Measurements from ENCODE around the gene SMARCB1. TPM values are rescaled to one million over a fixed set of nuclear protein-coding genes. Genes with fewer than 3 reads are reported as not detected.

The SMARCB1 gene
- polyA plus RNA-seq (2013, experiment 1 of 2): 73.6 TPM
- 74.4 TPM for polyA plus RNA-seq (2013, experiment 2 of 2)

GRCh38 chr22:23786752-23787599, at the start of gene SMARCB1:
Gene SMARCB1 (plus strand): TSS chr22:23786966. CDS start chr22:23787170, 204 bp downstream.
- Histone ChIP-seq H3K9ac (ENCODE audit: low read length) (peak within 1 kb of the TSS; percentile 99), H3K56ac (ENCODE audit: low read length) (peak within 1 kb of the TSS; percentile 100), H2AK5ac (ENCODE audit: low read length) (peak within 1 kb of the TSS; percentile 4), H2BK5ac (ENCODE audit: low read length) (peak within 1 kb of the TSS; percentile 91), H4K8ac (ENCODE audit: low read depth, low read length) (peak within 1 kb of the TSS; percentile 100), H3K4ac (ENCODE audit: low read depth, low read length) (peak within 1 kb of the TSS; percentile 100), H3K18ac (ENCODE audit: low read length) (peak within 1 kb of the TSS; percentile 100), H3K27ac (ENCODE audit: low read depth, low read length) (peak within 1 kb of the TSS; percentile 100), H3K79me2 (ENCODE audit: control insufficient read depth, insufficient read depth, low read length) (peaks cover 39% of the 10 kb centered on the region), H3K36me3 (ENCODE audit: control insufficient read depth, insufficient read depth, low read length) (peaks cover 2% of the 10 kb centered on the region), H3K4me2 (ENCODE audit: low read length) (peak within 1 kb of the TSS; percentile 99), H3K79me1 (ENCODE audit: low read length) (peaks cover 24% of the 10 kb centered on the region), H3K4me1 (ENCODE audit: control insufficient read depth, low read depth, low read length) (peaks cover 3% of the 10 kb centered on the region), H3K27me3 (ENCODE audit: insufficient read depth, low read length, poor library complexity) (no peaks in the 10 kb centered on the region), H4K5ac (ENCODE audit: low read length) (no peak within 1 kb of the TSS), H3K4me3 (ENCODE audit: low read length) (peak within 1 kb of the TSS; percentile 98), H3K23ac (ENCODE audit: low read length) (peak within 1 kb of the TSS; percentile 80), H2BK120ac (ENCODE audit: low read depth, low read length) (peak within 1 kb of the TSS; percentile 76), H2BK15ac (replicated peaks; ENCODE audit: low read depth) (no peak within 1 kb of the TSS)
- DNase-seq: peak; percentile 93
- WGBS (ENCODE audit: extremely low coverage, insufficient coverage, low lambda C conversion rate): no CpG with 5 or more reads among the region's 97 CpGs

GRCh38 chr22:23737696-23738095, 49.1 kb upstream of the SMARCB1 start:
- Histone ChIP-seq H4K8ac (ENCODE audit: low read depth, low read length) (no peak overlapping the region), H2BK120ac (ENCODE audit: low read depth, low read length) (no peak overlapping the region), H3K23ac (ENCODE audit: low read length) (no peak overlapping the region), H2BK5ac (ENCODE audit: low read length) (no peak overlapping the region), H4K5ac (ENCODE audit: low read length) (no peak overlapping the region), H3K9ac (ENCODE audit: low read length) (no peak overlapping the region), H3K4me2 (ENCODE audit: low read length) (no peak overlapping the region), H3K4me1 (ENCODE audit: control insufficient read depth, low read depth, low read length) (no peaks in the 10 kb centered on the region), H3K18ac (ENCODE audit: low read length) (no peak overlapping the region), H2AK5ac (ENCODE audit: low read length) (no peak overlapping the region), H3K27me3 (ENCODE audit: insufficient read depth, low read length, poor library complexity) (no peaks in the 10 kb centered on the region), H3K4ac (ENCODE audit: low read depth, low read length) (no peak overlapping the region), H2BK15ac (replicated peaks; ENCODE audit: low read depth) (no peak overlapping the region), H3K56ac (ENCODE audit: low read length) (no peak overlapping the region), H3K4me3 (ENCODE audit: low read length) (no peak overlapping the region), H3K79me2 (ENCODE audit: control insufficient read depth, insufficient read depth, low read length) (no peaks in the 10 kb centered on the region), H3K36me3 (ENCODE audit: control insufficient read depth, insufficient read depth, low read length) (no peaks in the 10 kb centered on the region), H3K27ac (ENCODE audit: low read depth, low read length) (no peak overlapping the region), H3K79me1 (ENCODE audit: low read length) (no peaks in the 10 kb centered on the region)
- no peak for DNase-seq

- Histone ChIP-seq H3K23ac (ENCODE audit: low read length) (no peak overlapping the region), H3K56ac (ENCODE audit: low read length) (no peak overlapping the region), H2AK5ac (ENCODE audit: low read length) (no peak overlapping the region), H2BK120ac (ENCODE audit: low read depth, low read length) (no peak overlapping the region), H3K9ac (ENCODE audit: low read length) (no peak overlapping the region), H3K36me3 (ENCODE audit: control insufficient read depth, insufficient read depth, low read length) (peaks cover 1% of the 10 kb centered on the region), H4K5ac (ENCODE audit: low read length) (no peak overlapping the region), H2BK15ac (replicated peaks; ENCODE audit: low read depth) (no peak overlapping the region), H3K27ac (ENCODE audit: low read depth, low read length) (no peak overlapping the region), H3K4me3 (ENCODE audit: low read length) (no peak overlapping the region), H2BK5ac (ENCODE audit: low read length) (no peak overlapping the region), H3K79me2 (ENCODE audit: control insufficient read depth, insufficient read depth, low read length) (no peaks in the 10 kb centered on the region), H3K79me1 (ENCODE audit: low read length) (no peaks in the 10 kb centered on the region), H3K27me3 (ENCODE audit: insufficient read depth, low read length, poor library complexity) (no peaks in the 10 kb centered on the region), H3K4me1 (ENCODE audit: control insufficient read depth, low read depth, low read length) (no peaks in the 10 kb centered on the region), H3K4me2 (ENCODE audit: low read length) (no peak overlapping the region), H4K8ac (ENCODE audit: low read depth, low read length) (no peak overlapping the region), H3K18ac (ENCODE audit: low read length) (no peak overlapping the region), H3K4ac (ENCODE audit: low read depth, low read length) (no peak overlapping the region)
- DNase-seq: no peak
- WGBS (ENCODE audit: extremely low coverage, insufficient coverage, low lambda C conversion rate): no CpG with 5 or more reads among the region's 7 CpGs
These were observed 44.1 kb upstream of the SMARCB1 start for GRCh38 chr22:23742505-23743264.

GRCh38 chr22:23743303-23743705, 43.5 kb upstream of the SMARCB1 start:
- no peak overlapping the region for H3K27ac ChIP-seq (ENCODE audit: low read depth, low read length)
- no peaks in the 10 kb centered on the region for H3K4me1 ChIP-seq (ENCODE audit: control insufficient read depth, low read depth, low read length)
- no peak overlapping the region for H2BK15ac ChIP-seq (replicated peaks; ENCODE audit: low read depth)
- DNase-seq: no peak
- no peak overlapping the region for H3K4me3 ChIP-seq (ENCODE audit: low read length)
- H3K4ac ChIP-seq (ENCODE audit: low read depth, low read length): no peak overlapping the region
- H4K5ac ChIP-seq (ENCODE audit: low read length): no peak overlapping the region
- H3K79me2 ChIP-seq (ENCODE audit: control insufficient read depth, insufficient read depth, low read length): no peaks in the 10 kb centered on the region
- no peak overlapping the region for H3K56ac ChIP-seq (ENCODE audit: low read length)
- H2AK5ac ChIP-seq (ENCODE audit: low read length): no peak overlapping the region
- no peaks in the 10 kb centered on the region for H3K79me1 ChIP-seq (ENCODE audit: low read length)
- no peak overlapping the region for H4K8ac ChIP-seq (ENCODE audit: low read depth, low read length)
- WGBS (ENCODE audit: extremely low coverage, insufficient coverage, low lambda C conversion rate): no CpG with 5 or more reads among the region's 2 CpGs
- H3K27me3 ChIP-seq (ENCODE audit: insufficient read depth, low read length, poor library complexity): no peaks in the 10 kb centered on the region
- H2BK5ac ChIP-seq (ENCODE audit: low read length): no peak overlapping the region
- no peak overlapping the region for H3K18ac ChIP-seq (ENCODE audit: low read length)
- H3K36me3 ChIP-seq (ENCODE audit: control insufficient read depth, insufficient read depth, low read length): peaks cover 1% of the 10 kb centered on the region
- H2BK120ac ChIP-seq (ENCODE audit: low read depth, low read length): no peak overlapping the region
- H3K9ac ChIP-seq (ENCODE audit: low read length): no peak overlapping the region
- no peak overlapping the region for H3K4me2 ChIP-seq (ENCODE audit: low read length)
- H3K23ac ChIP-seq (ENCODE audit: low read length): no peak overlapping the region

- Histone ChIP-seq H4K5ac (ENCODE audit: low read length) (no peak overlapping the region), H2AK5ac (ENCODE audit: low read length) (no peak overlapping the region), H4K8ac (ENCODE audit: low read depth, low read length) (no peak overlapping the region), H3K4me3 (ENCODE audit: low read length) (no peak overlapping the region), H3K27ac (ENCODE audit: low read depth, low read length) (no peak overlapping the region), H3K56ac (ENCODE audit: low read length) (no peak overlapping the region), H3K27me3 (ENCODE audit: insufficient read depth, low read length, poor library complexity) (no peaks in the 10 kb centered on the region), H2BK120ac (ENCODE audit: low read depth, low read length) (no peak overlapping the region), H3K79me1 (ENCODE audit: low read length) (no peaks in the 10 kb centered on the region), H3K79me2 (ENCODE audit: control insufficient read depth, insufficient read depth, low read length) (no peaks in the 10 kb centered on the region), H2BK5ac (ENCODE audit: low read length) (no peak overlapping the region), H3K36me3 (ENCODE audit: control insufficient read depth, insufficient read depth, low read length) (peaks cover 1% of the 10 kb centered on the region), H3K4me2 (ENCODE audit: low read length) (no peak overlapping the region), H2BK15ac (replicated peaks; ENCODE audit: low read depth) (no peak overlapping the region), H3K4me1 (ENCODE audit: control insufficient read depth, low read depth, low read length) (no peaks in the 10 kb centered on the region), H3K4ac (ENCODE audit: low read depth, low read length) (no peak overlapping the region), H3K9ac (ENCODE audit: low read length) (no peak overlapping the region), H3K23ac (ENCODE audit: low read length) (no peak overlapping the region), H3K18ac (ENCODE audit: low read length) (no peak overlapping the region)
- DNase-seq: no peak
- WGBS (ENCODE audit: extremely low coverage, insufficient coverage, low lambda C conversion rate): no CpG with 5 or more reads among the region's 13 CpGs
These were observed 42.8 kb upstream of the SMARCB1 start for GRCh38 chr22:23744001-23744400.
